Esophagus muscularis mucosa (tissue), 4 donors: ENCODE measurements around the gene PLXNA4. TPM values are rescaled to one million over a fixed set of nuclear protein-coding genes. Genes with fewer than 3 reads are reported as not detected.

Experiments
- DNase-seq: peaks from one replicate; pipeline ENCODE4 v3.0.0-alpha.2; 2017; ENCODE audit errors: extremely low spot score
- H3K27ac ChIP-seq, 4 donors: fragments of 200-600 bp; sonication (generic); replicated peaks in 1 of 4; 1 replicate in 3 of 4; 2 replicates in 1 of 4; pipeline ENCODE4 v1.5.1; 2016 to 2019; ENCODE audit warnings: mild to moderate bottlenecking in 1 of 4
- H3K27me3 ChIP-seq, 4 donors: fragments of 200-600 bp; sonication (generic); one replicate each; pipeline versions ENCODE4 v1.5.1 to v1.6.0; 2016 to 2019
- H3K36me3 ChIP-seq, 4 donors: fragments of 200-600 bp; sonication (generic); one replicate each; pipeline ENCODE4 v1.5.1; 2016 to 2019
- H3K4me1 ChIP-seq, 4 donors: fragments of 200-600 bp; sonication (generic); one replicate each; pipeline ENCODE4 v1.5.1; 2016 to 2019
- H3K4me3 ChIP-seq, 4 donors: fragments of 200-600 bp; sonication (generic); 1 replicate in 2 of 4; 2 replicates in 2 of 4; pipeline ENCODE4 v1.5.1; 2016 to 2019; ENCODE audit warnings: mild to moderate bottlenecking in 4 of 4, moderate library complexity in 1 of 4
- H3K9me3 ChIP-seq, 4 donors: fragments of 200-600 bp; sonication (generic); 1 replicate in 3 of 4; 2 replicates in 1 of 4; pipeline ENCODE4 v1.5.1; 2016 to 2019
- CTCF ChIP-seq, 3 experiments: fragments of 200-600 bp in 2 of 3; fragments of 450-650 bp in 1 of 3; sonication (generic) in 2 of 3; IDR thresholded peaks; one replicate each; pipeline ENCODE4 v1.5.1; 2017 to 2019; ENCODE audit warnings: antibody characterized with exemption in 3 of 3, mild to moderate bottlenecking in 2 of 3, moderate library complexity in 1 of 3
- EP300 ChIP-seq: sonication (generic); formaldehyde crosslinking; IDR thresholded peaks from one replicate; pipeline ENCODE4 v1.6.1; 2017; ENCODE audit warnings: antibody characterized with exemption
- POLR2A ChIP-seq: fragments of 450-650 bp; IDR thresholded peaks from one replicate; pipeline ENCODE4 v1.6.1; 2017; ENCODE audit warnings: antibody characterized with exemption, moderate library complexity, mild to moderate bottlenecking, low read depth
- POLR2AphosphoS5 ChIP-seq, 2 donors: sonication (generic); formaldehyde crosslinking; IDR thresholded peaks; one replicate each; pipeline ENCODE4 v1.6.1; 2017; ENCODE audit warnings: antibody characterized with exemption in 2 of 2
- WGBS: methylation state at CpG from one replicate; pipeline ENCODE4 v1.1.5; 2018; 5-methylcytosine and 5-hydroxymethylcytosine counted together
- intact Hi-C: fragments of 100-400 bp; cut with DNase I; formaldehyde crosslinking; loops from one replicate; pipeline ENCODE4 v1.15.1; 2023
- total RNA-seq, 4 donors: library from RNA; depleted of rRNA; stranded (reverse); fragments of >200 nt; gene quantifications; one replicate each; pipeline versions ENCODE4 v1.1.0 to v1.2.1, GENCODE V29; 2016

PLXNA4 gene
- total RNA-seq, 4 donors from 2014 or later: 5.0 to 9.5 (median 6.6) TPM

- TF ChIP-seq CTCF (IDR thresholded peaks at IDR 0.05): no peak
- peaks cover 27 to 55% (median 53%) of the 10 kb centered on the region in 4 donors for H3K4me1 ChIP-seq
- H3K36me3 ChIP-seq: no peaks in the 10 kb centered on the region
- H3K4me3 ChIP-seq: no peak overlapping the region
- WGBS: 57% methylated on average over 4 of the region's 4 CpGs
- peak overlapping the region in 3 of 4 donors; percentile 27 to 69 (median 43) for H3K27ac ChIP-seq
- H3K9me3 ChIP-seq: no peaks in the 10 kb centered on the region
- no peak for DNase-seq
- no peaks in the 10 kb centered on the region for H3K27me3 ChIP-seq
- intact Hi-C loops: loop anchor here (10.0 kb wide), 1 partner anchor 306 kb away; no protein-coding TSS in a partner anchor
Observed at GRCh38 chr7:132250480-132251326, 325.6 kb downstream of the PLXNA4 start.

GRCh38 chr7:132249256-132249971 is 326.9 kb downstream of the PLXNA4 start:
- DNase-seq: no peak
- intact Hi-C loops: no loop called here
- H3K36me3 ChIP-seq: no peaks in the 10 kb centered on the region
- no peaks in the 10 kb centered on the region for H3K9me3 ChIP-seq
- 68% methylated on average over 15 of the region's 19 CpGs for WGBS
- H3K27me3 ChIP-seq: no peaks in the 10 kb centered on the region
- no peak overlapping the region for H3K27ac ChIP-seq
- H3K4me3 ChIP-seq: no peak overlapping the region
- TF ChIP-seq POLR2A (no peak), EP300 (no peak), CTCF (IDR thresholded peaks at IDR 0.05) (no peak), POLR2AphosphoS5 (IDR thresholded peaks at IDR 0.05) (no peak)
- H3K4me1 ChIP-seq: peaks cover 18 to 43% (median 43%) of the 10 kb centered on the region in 4 donors

GRCh38 chr7:132248841-132249240 is 327.4 kb downstream of the PLXNA4 start:
- H3K4me3 ChIP-seq: no peak overlapping the region
- H3K27me3 ChIP-seq: no peaks in the 10 kb centered on the region
- intact Hi-C loops: no loop called here
- H3K4me1 ChIP-seq: peaks cover 18 to 43% (median 42%) of the 10 kb centered on the region in 4 donors
- 78% methylated on average over 1 of the region's 2 CpGs for WGBS
- no peaks in the 10 kb centered on the region for H3K36me3 ChIP-seq
- H3K27ac ChIP-seq: no peak overlapping the region
- TF ChIP-seq POLR2A (no peak), POLR2AphosphoS5 (IDR thresholded peaks at IDR 0.05) (no peak), CTCF (IDR thresholded peaks at IDR 0.05) (no peak), EP300 (no peak)
- no peaks in the 10 kb centered on the region for H3K9me3 ChIP-seq
- DNase-seq: no peak

- 92% methylated on average over 6 of the region's 6 CpGs for WGBS
- Histone ChIP-seq H3K9me3 (no peaks in the 10 kb centered on the region), H3K27me3 (no peaks in the 10 kb centered on the region), H3K4me1 (peaks cover 18 to 39% (median 38%) of the 10 kb centered on the region in 4 donors), H3K4me3 (no peak overlapping the region), H3K27ac (no peak overlapping the region), H3K36me3 (no peaks in the 10 kb centered on the region)
- intact Hi-C loops: no loop called here
- DNase-seq: no peak
- TF ChIP-seq POLR2AphosphoS5 (IDR thresholded peaks at IDR 0.05) (no peak), EP300 (no peak), CTCF (IDR thresholded peaks at IDR 0.05) (no peak), POLR2A (no peak)
Observed at GRCh38 chr7:132247995-132248618, 328.2 kb downstream of the PLXNA4 start.
